Neural cell (in vitro differentiated cells): ENCODE data around the gene PDLIM3. TPM values are rescaled to one million over a fixed set of nuclear protein-coding genes. Genes with fewer than 3 reads are reported as not detected.

Experiments used
- H2AFZ ChIP-seq: fragments of 200-600, 300-800 bp; sonication (generic), shearing (Covaris generic); 2 replicates; pipeline ENCODE4 v1.6.0; 2014; ENCODE audit warnings: low read depth, mild to moderate bottlenecking, antibody characterized with exemption, low read length, moderate library complexity
- H3F3A ChIP-seq: fragments of 200-600 bp; shearing (Covaris generic); 2 replicates; pipeline ENCODE4 v1.6.1; 2016; ENCODE audit warnings: mild to moderate bottlenecking, moderate library complexity, mixed read lengths, antibody characterized with exemption, low read length; ENCODE audit not compliant: insufficient read depth, poor library complexity, severe bottlenecking
- H3K27ac ChIP-seq: fragments of 200-600, 300-800 bp; sonication (generic), shearing (Covaris generic); 2 replicates; pipeline ENCODE4 v1.5.1; 2014; ENCODE audit warnings: mild to moderate bottlenecking, low read length, moderate library complexity
- H3K27me3 ChIP-seq: fragments of 300-800, 200-600 bp; sonication (generic), shearing (Covaris generic); 2 replicates; pipeline ENCODE4 v1.6.0; 2014; ENCODE audit warnings: mild to moderate bottlenecking, low read depth, low read length, moderate library complexity; ENCODE audit not compliant: insufficient read depth
- H3K36me3 ChIP-seq: fragments of 300-800, 200-600 bp; sonication (generic), shearing (Covaris generic); 2 replicates; pipeline ENCODE4 v1.5.1; 2014; ENCODE audit warnings: mild to moderate bottlenecking, antibody characterized with exemption, low read length, moderate library complexity; ENCODE audit not compliant: insufficient read depth
- H3K4me2 ChIP-seq: fragments of 300-800, 200-600 bp; sonication (generic), shearing (Covaris generic); 2 replicates; pipeline ENCODE4 v1.6.0; 2014; ENCODE audit warnings: mild to moderate bottlenecking, low read length
- H3K4me3 ChIP-seq: fragments of 300-800, 200-600 bp; sonication (generic), shearing (Covaris generic); 2 replicates; pipeline ENCODE4 v1.5.1; 2014; ENCODE audit warnings: mild to moderate bottlenecking, low read length, moderate library complexity
- H3K79me2 ChIP-seq: fragments of 200-600 bp; shearing (Covaris generic); replicated peaks from 2 replicates; pipeline ENCODE4 v1.6.0; 2014; ENCODE audit warnings: mild to moderate bottlenecking, low read length, moderate library complexity; ENCODE audit not compliant: insufficient read depth
- H3K9ac ChIP-seq: fragments of 300-800, 200-600 bp; sonication (generic), shearing (Covaris generic); 2 replicates; pipeline ENCODE4 v1.6.1; 2016; ENCODE audit warnings: mild to moderate bottlenecking, low read length, mixed read lengths
- H3K9me2 ChIP-seq: fragments of 200-600 bp; shearing (Covaris generic); 2 replicates; pipeline ENCODE4 v1.6.1; 2016; ENCODE audit warnings: mild to moderate bottlenecking, low read length, mixed read lengths; ENCODE audit not compliant: insufficient read depth
- H3K9me3 ChIP-seq: fragments of 200-600, 300-800 bp; sonication (generic), shearing (Covaris generic); 2 replicates; pipeline ENCODE4 v1.6.1; 2016; ENCODE audit warnings: mild to moderate bottlenecking, mixed run types, low read length, moderate library complexity, mixed read lengths
- H4K20me1 ChIP-seq: fragments of 200-600 bp; shearing (Covaris generic); 2 replicates; pipeline ENCODE4 v1.6.1; 2016; ENCODE audit warnings: mild to moderate bottlenecking, mixed run types; ENCODE audit not compliant: insufficient read depth
- CTCF ChIP-seq: fragments of 450-650 bp; IDR thresholded peaks from 2 replicates; pipeline ENCODE4 v1.5.1; 2014; ENCODE audit warnings: antibody characterized with exemption, mild to moderate bottlenecking, moderate library complexity; ENCODE audit not compliant: poor library complexity, severe bottlenecking
- EP300 ChIP-seq: fragments of 450-650 bp; conservative IDR thresholded peaks from 2 replicates; pipeline ENCODE4 v1.6.1; 2014; ENCODE audit warnings: antibody characterized with exemption, mild to moderate bottlenecking, moderate library complexity; ENCODE audit not compliant: poor library complexity, severe bottlenecking
- EZH2 ChIP-seq: fragments of 200-600, 300-800 bp; shearing (Covaris generic), sonication (generic); IDR thresholded peaks from 2 replicates; pipeline ENCODE4 v1.6.1; 2014; ENCODE audit warnings: antibody characterized with exemption, low read length, borderline replicate concordance, mild to moderate bottlenecking; ENCODE audit not compliant: insufficient read depth, poor library complexity, severe bottlenecking
- MXI1 ChIP-seq: fragments of 450-650 bp; conservative IDR thresholded peaks from 2 replicates; pipeline ENCODE4 v1.6.1; 2014; ENCODE audit warnings: antibody characterized with exemption, mild to moderate bottlenecking; ENCODE audit not compliant: poor library complexity, severe bottlenecking
- POLR2AphosphoS5 ChIP-seq: IDR thresholded peaks from 2 replicates; pipeline ENCODE4 v1.6.1; 2012
- RAD21 ChIP-seq: fragments of 450-650 bp; conservative IDR thresholded peaks from 2 replicates; pipeline ENCODE4 v1.6.1; 2014; ENCODE audit warnings: antibody characterized with exemption, mild to moderate bottlenecking, moderate library complexity
- REST ChIP-seq: IDR thresholded peaks from 2 replicates; pipeline ENCODE4 v1.6.1; 2012; ENCODE audit warnings: borderline replicate concordance
- SMC3 ChIP-seq: fragments of 450-650 bp; conservative IDR thresholded peaks from 2 replicates; pipeline ENCODE4 v1.6.1; 2014; ENCODE audit warnings: antibody characterized with exemption, mild to moderate bottlenecking, moderate library complexity; ENCODE audit not compliant: poor library complexity
- TAF1 ChIP-seq: IDR thresholded peaks from 2 replicates; pipeline ENCODE4 v1.6.1; 2012; ENCODE audit warnings: low read depth
- polyA plus RNA-seq: library from polyadenylated mRNA; depleted of rRNA; stranded (reverse); fragments of >200 nt; gene quantifications from 2 replicates; pipeline ENCODE4 v1.2.3, GENCODE V29; 2014

The PDLIM3 gene
- polyA plus RNA-seq, 1 donor from 2014 or later: 1.8 TPM

GRCh38 chr4:185524888-185525863 lies 10.1 kb downstream of the PDLIM3 start:
- H4K20me1 ChIP-seq: no peaks in the 10 kb centered on the region
- H3K9me2 ChIP-seq: no peaks in the 10 kb centered on the region
- no peaks in the 10 kb centered on the region for H3K79me2 ChIP-seq
- H3K9ac ChIP-seq: no peak overlapping the region
- TF ChIP-seq REST: no peak
- no peak for TF ChIP-seq RAD21
- TF ChIP-seq MXI1: no peak
- no peak for TF ChIP-seq POLR2AphosphoS5
- no peak for TF ChIP-seq EZH2
- no peak for TF ChIP-seq CTCF
- TF ChIP-seq SMC3: no peak
- TF ChIP-seq EP300: no peak
- no peak for TF ChIP-seq TAF1
- no peaks in the 10 kb centered on the region for H3K27me3 ChIP-seq
- H3K9me3 ChIP-seq: peaks cover 9% of the 10 kb centered on the region
- H3K36me3 ChIP-seq: no peaks in the 10 kb centered on the region
- H3K4me3 ChIP-seq: no peak overlapping the region
- no peak overlapping the region for H2AFZ ChIP-seq
- no peak overlapping the region for H3K27ac ChIP-seq
- no peaks in the 10 kb centered on the region for H3F3A ChIP-seq
- H3K4me2 ChIP-seq: no peak overlapping the region

- Histone ChIP-seq H3K9ac (no peak overlapping the region), H3K27me3 (no peaks in the 10 kb centered on the region), H4K20me1 (no peaks in the 10 kb centered on the region)
Measured at GRCh38 chr4:185523862-185524261, 11.4 kb downstream of the PDLIM3 start.

More at GRCh38 chr4:185523862-185524261, 11.4 kb downstream of the PDLIM3 start:
- Histone ChIP-seq H3K4me3 (no peak overlapping the region), H3K27ac (no peak overlapping the region), H3K36me3 (no peaks in the 10 kb centered on the region), H3K9me3 (peaks cover 9% of the 10 kb centered on the region), H3K9me2 (no peaks in the 10 kb centered on the region), H3K4me2 (no peak overlapping the region), H3F3A (no peaks in the 10 kb centered on the region), H3K79me2 (no peaks in the 10 kb centered on the region), H2AFZ (no peak overlapping the region)
- TF ChIP-seq EP300: no peak
- no peak for TF ChIP-seq CTCF
- no peak for TF ChIP-seq EZH2
- TF ChIP-seq MXI1: no peak
- TF ChIP-seq REST: no peak
- TF ChIP-seq SMC3: no peak
- no peak for TF ChIP-seq POLR2AphosphoS5
- no peak for TF ChIP-seq RAD21
- no peak for TF ChIP-seq TAF1
